GM21360 (cell line): ENCODE results near the gene MMGT1.
"Not testable (repeated sequence)": the region's sequence is repeated elsewhere in the genome, so short reads cannot be mapped to it uniquely, and the experiment has no call there.

Experiments used
- ATAC-seq: cut with Tn5 transposase; IDR thresholded peaks from one replicate; pipeline ENCODE4 v1.9.1; 2021; ENCODE audit warnings: mild to moderate bottlenecking, moderate library complexity; ENCODE audit not compliant: unreplicated experiment

The MMGT1 gene

DNA sequence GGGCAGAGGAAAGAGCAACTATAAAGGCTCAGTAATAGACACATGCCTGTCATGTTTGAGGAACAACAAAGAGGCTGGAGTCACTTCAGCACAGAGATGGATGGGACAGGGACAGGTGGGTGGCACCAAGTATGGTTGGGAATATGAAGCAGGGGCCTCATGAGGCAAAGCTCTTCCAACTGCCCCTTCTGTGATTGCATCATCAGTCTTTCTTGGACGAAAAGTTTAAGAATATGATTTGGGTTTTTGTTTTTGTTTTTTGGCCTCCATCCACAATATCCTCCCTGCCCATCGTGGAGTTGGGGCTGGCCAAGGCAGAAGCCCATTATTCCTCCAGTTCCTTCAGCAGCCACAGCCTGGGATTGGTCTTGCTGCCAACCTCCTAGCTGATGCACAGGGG lies 45.9 kb downstream of the MMGT1 start:
- no peak for ATAC-seq

DNA sequence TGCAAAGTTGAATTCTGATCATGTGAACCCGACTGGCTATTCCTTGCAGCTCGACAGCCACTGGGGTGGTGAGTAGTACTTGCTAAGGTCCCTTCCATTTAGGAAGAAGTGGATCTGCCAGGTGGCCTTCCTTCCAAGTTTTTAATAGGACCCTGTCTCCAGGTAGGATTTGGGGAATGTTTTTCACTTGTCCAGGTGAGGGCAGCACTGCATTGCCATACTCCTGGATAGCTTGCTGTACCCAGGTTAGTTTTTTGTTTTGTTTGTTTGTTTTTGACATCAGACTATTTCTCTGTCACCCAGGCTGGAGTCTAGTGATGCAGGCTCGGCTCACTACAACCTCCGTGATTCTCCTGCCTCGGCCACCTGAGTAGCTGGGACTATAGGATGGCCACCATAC lies 50.4 kb downstream of the MMGT1 start:
- ATAC-seq, result no peak

DNA sequence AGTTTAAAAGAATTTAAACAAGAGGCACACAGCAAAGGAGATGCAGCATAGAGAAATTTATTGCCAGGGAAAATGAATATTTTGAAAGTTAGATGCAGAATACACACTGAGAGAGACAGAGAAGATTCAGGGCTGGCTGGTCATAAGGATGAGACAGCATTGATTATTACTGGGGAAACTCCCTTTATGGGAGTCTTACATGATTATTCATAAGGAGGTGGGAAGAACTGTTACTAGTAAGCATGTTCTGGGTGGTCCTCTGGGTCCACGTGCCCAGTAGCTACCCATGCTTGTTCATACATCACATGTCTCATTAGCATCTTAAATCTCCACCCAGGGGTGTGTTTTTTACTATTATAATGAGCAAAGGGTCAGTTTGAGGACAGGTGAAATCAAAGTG lies 53.3 kb downstream of the MMGT1 start:
- ATAC-seq, result not testable (repeated sequence)

DNA sequence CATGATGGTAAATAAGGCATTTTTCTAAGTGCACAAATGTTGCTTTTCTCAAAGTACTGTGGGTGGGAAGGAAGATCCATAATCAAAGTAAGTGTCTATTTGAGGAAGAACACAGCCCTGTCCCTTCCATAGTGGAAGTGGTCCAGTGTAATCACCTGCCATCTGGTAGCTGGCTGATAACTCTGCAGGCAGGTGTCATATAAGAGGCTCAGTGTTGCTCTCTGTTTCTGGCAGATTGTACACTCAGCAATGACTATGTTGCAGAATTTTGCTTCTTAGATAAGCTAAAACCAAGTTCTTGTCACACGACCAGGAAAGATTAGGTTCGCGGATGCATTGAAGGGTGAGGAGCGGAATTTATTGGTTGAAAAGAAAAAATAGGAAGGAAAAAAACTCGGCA lies 59.4 kb downstream of the MMGT1 start:
- no peak for ATAC-seq
